Suprapubic skin (tissue), 3 donors: ENCODE measurements around the gene LGR4.

Experiments used
- CTCF ChIP-seq, 2 donors: fragments of 200-600 bp in 1 of 2; fragments of 450-650 bp in 1 of 2; sonication (generic) in 1 of 2; IDR thresholded peaks; one replicate each; pipeline ENCODE4 v1.5.1; 2016 to 2019; ENCODE audit warnings: antibody characterized with exemption in 2 of 2, mild to moderate bottlenecking in 1 of 2, moderate library complexity in 1 of 2
- EP300 ChIP-seq: sonication (generic); formaldehyde crosslinking; IDR thresholded peaks from one replicate; pipeline ENCODE4 v1.6.1; 2017; ENCODE audit warnings: antibody characterized with exemption

GRCh38 chr11:27411328-27411727 is 61.3 kb downstream of the LGR4 start:
- no peak for TF ChIP-seq EP300
- TF ChIP-seq CTCF (IDR thresholded peaks at IDR 0.05): no peak
